GM18907 (cell line): Measurements from ENCODE around the gene DGKA.
A peak's percentile ranks its signal among the peaks of the same experiment; 100 is the strongest.
"Not testable (repeated sequence)": the region's sequence is repeated elsewhere in the genome, so short reads cannot be mapped to it uniquely, and the experiment has no call there.

Experiments
- ATAC-seq: cut with Tn5 transposase; IDR thresholded peaks from one replicate; pipeline ENCODE4 v1.9.1; 2021; ENCODE audit warnings: mild to moderate bottlenecking, moderate library complexity; ENCODE audit not compliant: unreplicated experiment

DGKA gene

DNA sequence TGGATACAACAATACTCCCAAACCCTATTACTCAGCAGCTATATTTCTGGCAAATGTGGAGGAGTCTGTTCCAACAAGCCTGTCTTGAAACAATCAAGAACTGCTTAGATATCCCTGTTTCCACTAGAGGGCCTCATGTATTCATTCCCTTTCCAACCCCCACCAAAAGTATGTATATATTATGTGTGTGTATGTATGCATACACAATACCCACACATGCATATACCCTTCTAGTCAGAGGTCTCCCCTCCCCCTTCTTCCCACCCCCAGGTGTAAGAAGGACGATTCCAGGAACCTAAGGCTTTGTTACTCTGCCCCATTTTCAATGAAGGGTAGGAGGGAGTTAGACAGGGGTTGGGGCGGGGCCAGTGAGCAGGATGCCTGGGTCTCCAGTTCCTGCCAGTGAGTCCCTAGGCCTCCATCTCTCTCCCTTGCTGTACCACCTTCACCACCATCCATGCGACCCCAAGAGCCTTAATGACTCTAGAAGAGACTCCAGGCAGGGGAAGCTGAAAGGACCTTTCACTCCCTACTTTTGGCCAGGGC, at the start of gene DGKA:
TSS of gene DGKA (plus strand) at position 392 of the 546 bp plus-strand sequence. CDS start 5,342 bp downstream, outside the sequence.
- peak; percentile 17 for ATAC-seq

- no peak for ATAC-seq
These were observed 45.8 kb upstream of the DGKA start for GRCh38 chr12:55885113-55885512.

- ATAC-seq, result no peak
These were observed 39.7 kb upstream of the DGKA start for GRCh38 chr12:55891310-55891709.

DNA sequence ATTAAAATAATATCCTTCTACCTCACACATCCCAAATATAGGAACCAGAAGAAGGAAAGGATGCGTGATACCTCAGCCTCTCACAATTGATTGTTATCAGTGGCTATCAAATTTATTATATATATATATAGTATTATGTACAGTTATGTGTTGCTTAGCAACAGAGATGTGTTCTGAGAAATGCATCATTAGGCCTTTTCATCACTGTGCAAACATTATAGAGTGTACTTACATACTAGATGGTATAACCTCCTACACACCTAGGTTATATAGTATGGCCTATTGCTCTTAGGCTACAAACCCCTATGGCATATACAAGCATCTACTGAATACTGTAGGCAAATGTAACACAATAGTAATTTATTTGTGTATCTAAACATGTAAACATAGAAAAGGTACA, 37.2 kb upstream of the DGKA start:
- ATAC-seq, result no peak

- ATAC-seq, result no peak
These were observed 31.9 kb upstream of the DGKA start for GRCh38 chr12:55899082-55899481.

DNA sequence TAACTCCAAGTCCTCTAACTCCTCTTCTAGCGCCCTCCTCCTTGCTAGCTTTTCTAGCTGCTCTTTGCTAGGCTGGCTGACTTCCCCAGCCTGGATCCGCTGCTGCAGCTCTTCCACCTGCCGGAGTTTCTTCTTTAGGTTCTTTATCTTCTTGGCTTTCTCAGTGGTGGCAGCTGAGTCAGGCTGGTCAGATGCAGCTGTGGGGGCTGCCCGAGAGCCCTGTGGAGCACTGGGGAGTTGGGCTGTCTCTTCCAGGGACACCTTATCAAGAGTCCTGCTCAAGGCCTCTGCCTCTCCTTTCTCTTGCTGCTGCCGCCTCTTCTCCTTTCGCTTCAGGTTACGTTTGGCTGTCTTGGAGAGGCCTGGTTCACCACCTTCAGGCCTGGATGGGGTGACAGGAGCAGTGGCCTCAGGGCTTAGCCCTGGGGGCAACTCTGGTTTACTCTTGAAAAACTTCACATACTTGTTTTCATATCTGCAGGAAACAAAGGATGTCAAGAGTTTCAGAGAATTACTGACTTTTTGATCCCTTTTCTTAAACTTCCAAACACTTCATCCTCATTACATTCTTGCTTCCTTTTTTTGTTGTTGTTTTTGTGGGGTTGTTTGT, 29.0 kb upstream of the DGKA start:
- no peak for ATAC-seq

DNA sequence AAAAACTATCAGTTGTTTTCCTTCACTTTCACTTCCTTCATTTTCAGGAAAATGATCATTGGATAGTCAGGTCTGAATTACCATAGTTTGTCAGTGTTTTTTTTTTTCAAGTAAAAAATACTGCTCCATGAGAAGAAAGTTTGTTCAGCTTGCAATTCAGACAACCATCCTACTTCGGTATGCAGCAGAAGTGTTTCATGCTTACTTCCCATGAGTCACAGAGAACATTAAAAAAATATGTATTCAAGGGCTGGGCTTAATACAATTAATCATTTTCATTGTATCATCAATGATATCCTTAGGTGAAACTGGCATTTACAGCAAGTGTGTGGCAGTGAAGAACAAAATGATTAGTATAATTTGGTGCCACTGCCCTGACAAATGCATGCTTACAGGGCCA, 24.9 kb upstream of the DGKA start:
- no peak for ATAC-seq

DNA sequence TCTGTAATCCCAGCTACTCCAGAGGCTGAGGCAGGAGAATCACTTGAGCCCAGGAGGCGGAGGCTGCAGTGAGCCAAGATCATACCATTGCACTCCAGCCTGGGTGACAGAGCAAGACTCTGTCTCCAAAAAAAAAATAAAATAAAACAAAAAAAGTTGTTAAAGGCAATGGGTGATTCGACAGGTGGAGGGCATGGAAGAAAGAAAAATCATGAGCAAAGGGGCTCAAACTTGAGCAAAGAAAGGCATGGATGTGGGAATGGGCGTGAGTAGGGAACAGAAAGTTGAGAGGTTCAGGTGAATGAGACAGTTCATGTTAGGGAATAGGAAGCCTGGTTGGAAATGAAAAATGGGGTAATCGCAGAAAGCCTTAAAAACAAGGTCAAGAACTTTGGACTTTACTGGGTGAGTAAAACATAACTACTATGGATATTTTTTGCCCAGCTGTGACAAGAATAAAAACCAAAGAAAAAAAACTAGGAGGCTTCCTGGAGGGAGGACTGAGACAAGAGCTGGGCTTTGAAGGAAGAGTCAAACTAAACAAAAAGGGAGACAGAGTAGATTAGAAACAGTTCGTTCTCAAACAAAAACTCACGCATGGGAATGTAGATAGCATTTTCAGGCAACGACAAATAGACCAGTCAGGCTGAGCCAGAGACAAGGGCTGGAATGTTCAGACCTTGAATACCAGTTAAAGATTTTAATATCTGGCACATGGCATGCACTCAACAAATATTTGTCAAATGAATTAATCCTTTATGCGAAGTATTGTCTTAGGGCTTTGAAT, 22.0 kb upstream of the DGKA start:
- ATAC-seq, result no peak

- ATAC-seq, result no peak
These were observed 21.5 kb upstream of the DGKA start for GRCh38 chr12:55909513-55909884.

DNA sequence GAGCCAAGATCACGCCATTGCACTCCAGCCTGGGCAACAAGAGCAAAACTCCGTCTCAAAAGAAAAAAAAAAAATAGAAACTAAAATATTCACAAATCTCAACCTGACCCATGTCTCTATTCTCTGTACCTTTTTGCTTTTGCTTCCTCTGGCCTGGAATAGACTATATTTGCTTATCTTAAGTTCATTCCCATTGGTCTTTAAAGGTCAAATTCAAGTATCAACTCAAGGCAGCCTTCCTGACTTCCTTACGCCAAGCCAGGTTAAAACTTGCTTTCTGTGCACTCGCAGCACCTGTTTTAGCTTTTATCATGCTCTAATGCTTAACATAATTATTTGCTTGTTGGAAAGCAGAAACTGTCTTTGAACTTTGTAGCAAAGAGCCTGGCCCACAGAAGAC, 18.1 kb upstream of the DGKA start:
- no peak for ATAC-seq

DNA sequence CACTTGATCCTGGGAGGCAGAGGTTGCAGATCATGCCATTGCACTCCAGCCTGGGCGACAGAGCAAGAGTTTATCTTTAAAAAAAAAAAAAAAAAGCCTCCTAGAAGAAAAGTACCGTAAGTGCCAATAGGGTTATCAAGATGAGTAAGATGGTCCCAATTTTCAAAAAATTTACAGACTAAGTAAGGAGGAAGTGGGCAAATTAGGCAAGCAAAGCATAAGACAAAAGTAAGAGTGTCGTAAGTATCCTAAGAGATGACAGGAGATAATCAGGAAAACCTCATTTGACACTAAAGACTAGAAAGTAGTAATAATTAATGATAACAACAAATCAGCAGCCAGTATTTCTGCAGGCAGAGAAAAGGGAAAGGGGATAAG, 15.5 kb upstream of the DGKA start:
- no peak for ATAC-seq

DNA sequence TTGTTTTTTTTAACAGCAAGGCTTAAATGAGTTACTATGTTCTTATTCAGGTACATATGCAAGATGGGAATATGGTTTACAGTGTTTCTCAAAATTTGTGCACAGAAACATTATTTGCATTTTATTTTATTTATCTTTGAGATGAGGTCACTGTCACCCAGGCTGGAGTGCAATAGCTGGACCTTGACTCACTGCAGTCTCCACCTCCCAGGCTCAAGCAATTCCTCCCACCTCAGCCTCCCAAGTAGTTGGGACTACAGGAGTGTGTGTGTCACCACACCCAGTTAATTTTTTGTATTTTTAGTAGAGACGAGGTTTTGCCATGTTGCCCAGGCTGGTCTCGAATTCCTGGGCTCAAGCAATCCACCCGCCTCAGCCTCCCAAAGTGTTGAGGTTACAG, 11.9 kb upstream of the DGKA start:
- ATAC-seq, result not testable (repeated sequence)

GRCh38 chr12:55922126-55922525, 8.8 kb upstream of the DGKA start:
- no peak for ATAC-seq

- ATAC-seq, result not testable (repeated sequence)
These were observed 7.3 kb upstream of the DGKA start for GRCh38 chr12:55923648-55924047.

- no peak for ATAC-seq
These were observed 5.6 kb upstream of the DGKA start for GRCh38 chr12:55925371-55925770.

DNA sequence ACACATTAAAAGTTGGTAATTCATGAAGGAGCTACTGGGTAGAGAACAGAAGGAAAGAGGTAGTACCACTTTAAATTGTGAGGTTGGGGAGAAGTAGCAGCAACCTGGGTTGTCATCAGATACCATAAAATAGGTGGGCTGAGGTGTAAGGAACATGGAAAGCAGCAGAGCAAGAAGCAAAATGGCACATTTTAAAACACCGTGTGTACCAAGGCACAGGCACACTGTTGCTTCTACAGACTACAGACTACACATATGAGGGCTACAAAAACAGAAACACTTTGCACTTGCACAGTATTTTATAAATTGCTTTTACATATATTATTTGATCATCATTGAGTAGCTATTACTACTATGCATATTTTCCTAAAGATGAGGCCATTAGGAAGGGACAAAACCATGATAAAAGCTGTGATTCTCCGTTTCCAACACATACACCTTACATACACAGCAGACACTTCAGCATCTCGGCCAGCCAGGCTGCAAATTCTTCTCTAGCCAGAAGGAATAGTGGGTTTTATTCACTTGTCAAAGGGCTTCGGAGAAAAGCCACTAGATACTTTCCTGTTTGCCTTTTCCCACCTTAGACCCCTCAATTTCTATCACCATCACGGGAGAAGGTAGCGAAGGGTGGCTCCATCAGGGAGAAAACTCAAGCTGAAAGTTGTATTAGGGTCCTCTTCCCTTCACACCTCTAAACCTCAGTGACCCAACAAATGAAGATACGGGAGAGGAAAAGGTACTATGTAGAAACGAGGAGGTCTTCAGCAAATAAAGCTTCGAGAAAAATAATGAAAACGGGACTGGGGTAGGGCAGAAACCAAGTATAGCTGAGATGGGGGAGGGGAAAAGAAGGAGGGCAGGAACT, 4.9 kb upstream of the DGKA start:
- no peak for ATAC-seq

DNA sequence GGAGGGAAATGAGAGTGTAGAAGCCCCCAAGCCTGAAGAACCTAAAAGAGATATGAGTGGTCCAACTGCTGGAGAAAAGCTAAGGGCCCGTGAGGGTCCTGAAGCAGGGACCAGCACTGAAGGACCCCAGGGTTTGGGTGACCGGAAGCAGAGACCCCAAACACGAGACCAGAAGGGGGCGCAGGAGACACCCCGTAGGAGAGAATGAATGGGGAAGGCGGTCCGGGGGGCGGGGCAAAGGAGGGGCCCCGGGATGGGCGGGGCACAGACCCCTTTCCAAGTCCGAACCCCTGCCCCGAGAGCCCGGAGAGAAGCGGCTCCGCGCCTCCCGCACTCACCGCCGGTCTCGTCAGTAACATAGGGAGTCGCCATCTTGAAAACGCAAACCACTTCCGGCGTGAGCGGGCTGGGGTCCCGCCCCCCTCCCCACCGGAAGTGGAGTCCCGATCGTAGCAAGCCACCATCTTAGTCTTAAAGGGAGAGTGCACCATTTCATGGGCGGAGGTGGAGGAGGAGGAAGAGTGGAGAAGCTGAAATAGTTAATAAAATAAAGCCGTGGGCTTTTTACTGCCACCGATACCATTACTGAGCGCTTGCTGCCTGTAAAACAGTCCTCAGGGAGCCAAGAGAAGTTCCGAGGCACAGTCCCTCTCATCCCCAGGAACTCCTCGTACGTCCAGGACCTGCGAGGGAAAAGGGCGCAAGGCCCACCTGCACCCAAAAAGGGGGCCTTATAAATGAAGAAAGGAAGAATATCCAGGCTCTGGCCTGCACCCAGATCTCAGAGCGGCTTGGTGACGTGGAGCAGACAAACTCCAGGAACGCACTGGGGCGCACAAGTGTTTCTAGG, 4.0 kb upstream of the DGKA start:
- ATAC-seq, result peak; percentile 49

- ATAC-seq, result peak; percentile 36
These were observed 3.1 kb upstream of the DGKA start, which contains the start of gene PYM1 for GRCh38 chr12:55927588-55928502. Gene PYM1 (minus strand): TSS chr12:55927894. CDS start chr12:55927761, 133 bp downstream.

GRCh38 chr12:55929306-55929791, 1.6 kb upstream of the DGKA start:
- peak; percentile 44 for ATAC-seq
